ENCODE results near the gene HORMAD1. TPM values are rescaled to one million over a fixed set of nuclear protein-coding genes. Genes with fewer than 3 reads are reported as not detected.
A peak's percentile ranks its signal among the peaks of the same experiment; 100 is the strongest.
"Not testable (repeated sequence)": the region's sequence is repeated elsewhere in the genome, so short reads cannot be mapped to it uniquely, and the experiment has no call there.

HORMAD1 gene
- total RNA-seq, 1 experiment from 2014 or later: not detected

- H3K36me3 ChIP-seq (replicated peaks; ENCODE audit: control insufficient read depth, insufficient read depth, low read length): no peaks in the 10 kb centered on the region
- DNase-seq: no peak
- no peaks in the 10 kb centered on the region for H3K27me3 ChIP-seq (ENCODE audit: control insufficient read depth, insufficient read depth, low read length)
- H3K4me3 ChIP-seq (ENCODE audit: insufficient read depth, low read depth, low read length): no peak overlapping the region
Observed at GRCh38 chr1:150724336-150724735, 3.6 kb upstream of the HORMAD1 start.

DNA sequence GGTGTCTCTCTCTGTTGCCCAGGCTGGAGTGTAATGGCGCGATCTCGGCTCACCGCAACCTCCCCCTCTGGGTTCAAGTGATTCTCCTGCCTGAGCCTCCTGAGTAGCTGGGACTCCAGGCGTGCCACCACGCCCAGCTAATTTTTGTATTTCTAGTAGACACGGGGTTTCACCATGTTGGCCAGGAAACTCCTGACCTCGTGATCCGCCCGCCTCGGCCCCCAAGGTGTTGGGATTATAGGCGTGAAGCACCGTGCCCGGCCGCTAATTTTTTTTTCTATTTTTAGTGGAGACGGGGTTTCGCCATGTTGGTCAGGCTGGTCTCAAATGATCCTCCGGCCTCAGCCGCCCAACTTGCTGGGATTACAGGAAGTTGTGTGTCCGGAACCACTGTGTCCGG, 597 bp downstream of the HORMAD1 start:
- H3K36me3 ChIP-seq (replicated peaks; ENCODE audit: control insufficient read depth, insufficient read depth, low read length): no peaks in the 10 kb centered on the region
- no peak for DNase-seq
- H3K4me3 ChIP-seq (ENCODE audit: insufficient read depth, low read depth, low read length): no peak overlapping the region
- H3K27me3 ChIP-seq (ENCODE audit: control insufficient read depth, insufficient read depth, low read length): no peaks in the 10 kb centered on the region

- Histone ChIP-seq H3K36me3 (replicated peaks; ENCODE audit: control insufficient read depth, insufficient read depth, low read length) (no peaks in the 10 kb centered on the region), H3K27me3 (ENCODE audit: control insufficient read depth, insufficient read depth, low read length) (no peaks in the 10 kb centered on the region), H3K4me3 (ENCODE audit: insufficient read depth, low read depth, low read length) (no peak overlapping the region)
- DNase-seq: no peak
Observed at GRCh38 chr1:150718225-150718891, 2.3 kb downstream of the HORMAD1 start.

DNA sequence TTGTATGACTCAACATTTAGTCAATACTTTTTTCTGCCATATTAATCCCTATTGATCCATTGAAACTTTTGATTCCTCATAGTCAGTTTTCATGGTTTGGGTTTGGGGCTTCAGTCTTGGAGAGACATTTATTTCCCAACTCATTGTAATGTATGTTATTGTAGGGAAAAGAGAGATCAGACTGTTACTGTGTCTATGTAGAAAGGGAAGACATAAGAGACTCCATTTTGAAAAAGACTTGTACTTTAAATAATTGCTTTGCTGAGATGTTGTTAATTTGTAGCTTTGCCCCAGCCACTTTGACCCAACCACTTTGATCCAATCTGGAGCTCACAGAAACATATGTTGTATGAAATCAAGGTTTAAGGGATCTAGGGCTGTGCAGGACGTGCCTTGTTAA, 11.7 kb downstream of the HORMAD1 start:
- not testable (repeated sequence) for H3K27me3 ChIP-seq (ENCODE audit: control insufficient read depth, insufficient read depth, low read length); H3K4me3 ChIP-seq (ENCODE audit: insufficient read depth, low read depth, low read length); DNase-seq; H3K36me3 ChIP-seq (replicated peaks; ENCODE audit: control insufficient read depth, insufficient read depth, low read length)

- Histone ChIP-seq H3K27me3 (ENCODE audit: control insufficient read depth, insufficient read depth, low read length) (no peaks in the 10 kb centered on the region), H3K36me3 (replicated peaks; ENCODE audit: control insufficient read depth, insufficient read depth, low read length) (no peaks in the 10 kb centered on the region), H3K4me3 (ENCODE audit: insufficient read depth, low read depth, low read length) (no peak overlapping the region)
- DNase-seq: no peak
Observed at GRCh38 chr1:150708595-150708994, 12.1 kb downstream of the HORMAD1 start.

GRCh38 chr1:150706091-150706490, 14.6 kb downstream of the HORMAD1 start:
- Histone ChIP-seq H3K27me3 (ENCODE audit: control insufficient read depth, insufficient read depth, low read length) (no peaks in the 10 kb centered on the region), H3K36me3 (replicated peaks; ENCODE audit: control insufficient read depth, insufficient read depth, low read length) (no peaks in the 10 kb centered on the region), H3K4me3 (ENCODE audit: insufficient read depth, low read depth, low read length) (no peak overlapping the region)
- no peak for DNase-seq

DNA sequence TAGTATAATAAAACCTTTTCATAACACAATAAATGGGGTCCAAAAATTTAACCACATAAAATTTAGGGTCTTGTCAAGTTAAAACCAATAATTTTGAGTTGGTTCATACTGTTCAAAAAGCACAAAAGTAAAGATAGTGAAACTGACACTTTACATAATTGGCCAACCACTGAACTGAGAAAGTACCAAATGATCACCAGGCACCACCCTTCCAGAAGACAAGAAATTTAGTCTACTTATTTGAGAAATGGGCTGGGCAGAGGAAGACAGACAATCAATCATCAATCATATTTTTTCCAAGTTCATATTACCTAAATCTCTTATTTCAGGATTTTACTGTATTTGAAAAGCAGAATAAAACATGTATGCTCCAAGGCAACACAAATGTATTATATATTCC, 17.3 kb downstream of the HORMAD1 start:
- DNase-seq: no peak
- no peak overlapping the region for H3K4me3 ChIP-seq (ENCODE audit: insufficient read depth, low read depth, low read length)
- no peaks in the 10 kb centered on the region for H3K36me3 ChIP-seq (replicated peaks; ENCODE audit: control insufficient read depth, insufficient read depth, low read length)
- no peaks in the 10 kb centered on the region for H3K27me3 ChIP-seq (ENCODE audit: control insufficient read depth, insufficient read depth, low read length)

- H3K4me3 ChIP-seq (ENCODE audit: insufficient read depth, low read depth, low read length): peak within 1 kb of the TSS; percentile 59
- peaks cover 6% of the 10 kb centered on the region for H3K36me3 ChIP-seq (replicated peaks; ENCODE audit: control insufficient read depth, insufficient read depth, low read length)
- no peaks in the 10 kb centered on the region for H3K27me3 ChIP-seq (ENCODE audit: control insufficient read depth, insufficient read depth, low read length)
- DNase-seq: peak; percentile 78
Observed at GRCh38 chr1:150696995-150697927, 23.4 kb downstream of the HORMAD1 start, which contains the start of gene GOLPH3L. Gene GOLPH3L (minus strand): TSS chr1:150697154. CDS start chr1:150694838, 2,316 bp downstream.

DNA sequence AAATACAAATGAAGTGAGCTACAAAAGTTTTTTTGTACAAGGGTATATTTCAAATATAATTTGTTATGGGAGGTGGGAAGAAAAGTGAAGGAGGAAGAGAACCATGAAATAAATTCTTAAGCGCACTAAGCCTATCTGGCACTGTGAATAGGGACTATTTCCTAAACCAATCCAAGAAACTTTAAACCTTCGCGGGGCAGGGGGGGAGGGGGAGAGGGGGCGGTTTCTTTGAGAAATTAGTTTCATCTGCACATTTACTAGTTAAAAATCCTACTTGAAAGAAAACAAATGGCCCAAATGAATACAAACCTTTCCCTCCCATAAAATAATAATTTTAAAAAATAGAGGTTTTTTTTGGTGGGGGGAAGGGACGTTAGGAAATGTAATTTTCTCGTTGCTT, 24.1 kb downstream of the HORMAD1 start:
- peak; percentile 22 for DNase-seq
- Histone ChIP-seq H3K4me3 (ENCODE audit: insufficient read depth, low read depth, low read length) (peak overlapping the region; percentile 59), H3K27me3 (ENCODE audit: control insufficient read depth, insufficient read depth, low read length) (no peaks in the 10 kb centered on the region), H3K36me3 (replicated peaks; ENCODE audit: control insufficient read depth, insufficient read depth, low read length) (peaks cover 6% of the 10 kb centered on the region)

DNA sequence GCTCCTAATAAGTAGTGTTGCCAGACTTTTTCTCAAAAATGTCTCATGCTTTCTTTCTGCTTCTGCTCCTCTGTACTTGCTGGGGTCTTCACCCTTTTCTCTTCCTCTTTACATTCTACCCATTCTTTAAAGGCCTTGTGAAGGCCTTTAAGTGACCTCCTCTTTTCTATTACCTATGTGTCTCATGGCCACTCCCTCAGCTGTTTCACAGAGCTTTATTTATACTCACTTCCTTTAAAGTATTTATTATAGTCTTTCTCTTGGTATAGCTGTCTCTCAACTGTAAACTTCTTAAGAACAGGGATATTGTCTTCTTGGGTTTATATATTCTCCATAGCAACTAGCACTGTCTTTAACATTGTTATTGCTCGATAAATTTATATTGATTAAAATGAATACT, 24.5 kb downstream of the HORMAD1 start:
- H3K27me3 ChIP-seq (ENCODE audit: control insufficient read depth, insufficient read depth, low read length): no peaks in the 10 kb centered on the region
- DNase-seq: no peak
- peaks cover 9% of the 10 kb centered on the region for H3K36me3 ChIP-seq (replicated peaks; ENCODE audit: control insufficient read depth, insufficient read depth, low read length)
- H3K4me3 ChIP-seq (ENCODE audit: insufficient read depth, low read depth, low read length): peak overlapping the region; percentile 59

- H3K36me3 ChIP-seq (replicated peaks; ENCODE audit: control insufficient read depth, insufficient read depth, low read length): peaks cover 9% of the 10 kb centered on the region
- H3K4me3 ChIP-seq (ENCODE audit: insufficient read depth, low read depth, low read length): no peak overlapping the region
- no peaks in the 10 kb centered on the region for H3K27me3 ChIP-seq (ENCODE audit: control insufficient read depth, insufficient read depth, low read length)
- DNase-seq: no peak
Observed at GRCh38 chr1:150695561-150695960, 25.1 kb downstream of the HORMAD1 start.

DNA sequence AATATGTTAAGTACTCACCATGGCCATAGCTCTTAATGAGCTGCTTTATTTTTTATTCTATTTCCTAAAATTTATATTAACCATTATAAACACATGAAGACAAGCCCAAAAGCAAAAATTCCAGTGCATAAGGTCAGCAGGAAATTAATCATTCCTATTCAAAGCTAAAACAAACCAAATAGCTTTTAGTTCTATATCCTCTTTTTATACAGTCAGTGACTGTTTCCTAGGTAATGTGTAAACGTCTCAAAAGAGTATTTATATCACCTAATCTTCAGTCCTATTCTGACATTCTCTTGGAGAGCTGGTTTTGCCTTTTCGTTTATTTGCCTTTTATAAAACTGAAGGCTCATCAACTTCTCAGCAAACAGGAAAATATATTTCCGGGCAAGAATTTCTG, 28.0 kb downstream of the HORMAD1 start:
- Histone ChIP-seq H3K36me3 (replicated peaks; ENCODE audit: control insufficient read depth, insufficient read depth, low read length) (peaks cover 13% of the 10 kb centered on the region), H3K4me3 (ENCODE audit: insufficient read depth, low read depth, low read length) (no peak overlapping the region), H3K27me3 (ENCODE audit: control insufficient read depth, insufficient read depth, low read length) (no peaks in the 10 kb centered on the region)
- no peak for DNase-seq

GRCh38 chr1:150688763-150689162, 31.9 kb downstream of the HORMAD1 start:
- Histone ChIP-seq H3K36me3 (replicated peaks; ENCODE audit: control insufficient read depth, insufficient read depth, low read length) (peaks cover 11% of the 10 kb centered on the region), H3K4me3 (ENCODE audit: insufficient read depth, low read depth, low read length) (no peak overlapping the region), H3K27me3 (ENCODE audit: control insufficient read depth, insufficient read depth, low read length) (no peaks in the 10 kb centered on the region)
- DNase-seq: no peak

- no peak overlapping the region for H3K4me3 ChIP-seq (ENCODE audit: insufficient read depth, low read depth, low read length)
- no peaks in the 10 kb centered on the region for H3K27me3 ChIP-seq (ENCODE audit: control insufficient read depth, insufficient read depth, low read length)
- peaks cover 4% of the 10 kb centered on the region; the same call in 1 of the 2 replicates for H3K36me3 ChIP-seq (replicated peaks; ENCODE audit: control insufficient read depth, insufficient read depth, low read length)
- no peak for DNase-seq
Observed at GRCh38 chr1:150686275-150686674, 34.4 kb downstream of the HORMAD1 start.

GRCh38 chr1:150683914-150684313, 36.8 kb downstream of the HORMAD1 start:
- Histone ChIP-seq H3K36me3 (replicated peaks; ENCODE audit: control insufficient read depth, insufficient read depth, low read length) (peaks cover 2% of the 10 kb centered on the region; the same call in 1 of the 2 replicates), H3K27me3 (ENCODE audit: control insufficient read depth, insufficient read depth, low read length) (no peaks in the 10 kb centered on the region), H3K4me3 (ENCODE audit: insufficient read depth, low read depth, low read length) (no peak overlapping the region)
- peak; percentile 12 for DNase-seq

Measured in H7 (cell line).